GM12801 (cell line): ENCODE measurements around the gene TRIM51.
"Not testable (repeated sequence)": the region's sequence is repeated elsewhere in the genome, so short reads cannot be mapped to it uniquely, and the experiment has no call there.

Experiments used
- CTCF ChIP-seq: IDR thresholded peaks from one replicate; pipeline ENCODE4 v1.5.1; 2011; ENCODE audit warnings: control low read depth; ENCODE audit not compliant: insufficient read length; ENCODE audit errors: extremely low read depth

The TRIM51 gene

GRCh38 chr11:55882997-55883396, at the start of gene TRIM51:
TSS of gene TRIM51 (plus strand) at chr11:55883297. CDS start at chr11:55885429, 2,132 bp downstream.
- TF ChIP-seq CTCF, result not testable (repeated sequence)

GRCh38 chr11:55838452-55838851, 44.6 kb upstream of the TRIM51 start, which contains the start of gene OR5D16:
TSS of gene OR5D16 (plus strand) at chr11:55838752. CDS start at chr11:55838752, 0 bp downstream.
- TF ChIP-seq CTCF, result no peak

GRCh38 chr11:55847453-55847852, 35.6 kb upstream of the TRIM51 start:
- TF ChIP-seq CTCF, result no peak

GRCh38 chr11:55849037-55849436, 34.1 kb upstream of the TRIM51 start:
- TF ChIP-seq CTCF, result no peak

- TF ChIP-seq CTCF, result no peak
Measured at GRCh38 chr11:55852141-55852540, 31.0 kb upstream of the TRIM51 start.

GRCh38 chr11:55854704-55855103, 28.4 kb upstream of the TRIM51 start:
- no peak for TF ChIP-seq CTCF

GRCh38 chr11:55895216-55895615, 12.1 kb downstream of the TRIM51 start:
- no peak for TF ChIP-seq CTCF

- TF ChIP-seq CTCF, result no peak
Measured at GRCh38 chr11:55902308-55902707, 19.2 kb downstream of the TRIM51 start.
